HCT116 (cell line): ENCODE results near the gene SEMA4D.

Experiments
- CEBPB ChIP-seq: IDR thresholded peaks from 2 replicates; pipeline ENCODE4 v1.6.1; 2012; ENCODE audit warnings: low read depth
- CTCF ChIP-seq, 3 experiments: fragments of 200-600 bp in 1 of 3; sonication (generic) in 1 of 3; IDR thresholded peaks in 2 of 3; conservative IDR thresholded peaks in 1 of 3; 2 replicates each; pipeline ENCODE4 v1.5.1; 2012 to 2017; ENCODE audit warnings: low read depth in 2 of 3, low read length in 2 of 3, antibody characterized with exemption in 1 of 3, borderline replicate concordance in 1 of 3, control low read depth in 1 of 3, mild to moderate bottlenecking in 1 of 3, mixed read lengths in 1 of 3, mixed run types in 1 of 3, moderate library complexity in 1 of 3; ENCODE audit not compliant: insufficient read depth in 1 of 3
- MAX ChIP-seq: IDR thresholded peaks from 2 replicates; pipeline ENCODE4 v1.6.1; 2012
- POLR2A ChIP-seq: IDR thresholded peaks from 2 replicates; pipeline ENCODE4 v1.7.0; 2011; ENCODE audit warnings: borderline replicate concordance; ENCODE audit not compliant: insufficient read depth, insufficient read length; ENCODE audit errors: extremely low read depth
- RAD21 ChIP-seq: IDR thresholded peaks from 2 replicates; pipeline ENCODE4 v1.6.1; 2012; ENCODE audit warnings: low read depth, mild to moderate bottlenecking

- TF ChIP-seq CTCF (IDR thresholded peaks at IDR 0.05 in 2 of 3, conservative IDR thresholded peaks at IDR 0.05 in 1 of 3; ENCODE audit: borderline replicate concordance in 1 of 3, insufficient read depth in 1 of 3, low read depth in 2 of 3, low read length in 2 of 3): no peak
- TF ChIP-seq CEBPB: no peak
- TF ChIP-seq RAD21: no peak
- no peak for TF ChIP-seq MAX
- no peak for TF ChIP-seq POLR2A
Observed at GRCh38 chr9:89425024-89425805, 72.7 kb downstream of the SEMA4D start.
